IgD-negative memory B cell (primary cell): ENCODE measurements around the gene ZNF497. TPM values are rescaled to one million over a fixed set of nuclear protein-coding genes. Genes with fewer than 3 reads are reported as not detected.
"Not testable (repeated sequence)": the region's sequence is repeated elsewhere in the genome, so short reads cannot be mapped to it uniquely, and the experiment has no call there.

Experiments used
- H3K27ac Mint-ChIP-seq, 3 donors: one replicate each; pipeline ENCODE4 v1.8.0; 2020 to 2022; ENCODE audit warnings: mild to moderate bottlenecking in 3 of 3, mixed read lengths in 3 of 3, moderate library complexity in 1 of 3
- H3K27me3 Mint-ChIP-seq: one replicate; pipeline ENCODE4 v1.8.0; 2021; ENCODE audit warnings: mixed read lengths
- H3K36me3 Mint-ChIP-seq: one replicate; pipeline ENCODE4 v1.8.0; 2020; ENCODE audit warnings: mild to moderate bottlenecking, mixed read lengths
- H3K4me1 Mint-ChIP-seq, 3 donors: one replicate each; pipeline ENCODE4 v1.8.0; 2020 to 2022; ENCODE audit warnings: mixed read lengths in 3 of 3, mild to moderate bottlenecking in 1 of 3
- H3K4me3 Mint-ChIP-seq, 4 donors: one replicate each; pipeline ENCODE4 v1.8.0; 2020 to 2022; ENCODE audit warnings: mild to moderate bottlenecking in 4 of 4, mixed read lengths in 4 of 4, moderate library complexity in 3 of 4
- H3K9me3 Mint-ChIP-seq, 3 donors: one replicate each; pipeline ENCODE4 v1.8.0; 2020 to 2021; ENCODE audit warnings: mixed read lengths in 3 of 3, mild to moderate bottlenecking in 1 of 3
- polyA plus RNA-seq: library from polyadenylated mRNA; unstranded; fragments of 300-500 nt; fragmentation: Illumina TruSeq; gene quantifications from one replicate; pipeline ENCODE4 v1.2.3, GENCODE V29; 2021

ZNF497 gene
- polyA plus RNA-seq, 1 donor from 2014 or later, result 2.1 TPM

DNA sequence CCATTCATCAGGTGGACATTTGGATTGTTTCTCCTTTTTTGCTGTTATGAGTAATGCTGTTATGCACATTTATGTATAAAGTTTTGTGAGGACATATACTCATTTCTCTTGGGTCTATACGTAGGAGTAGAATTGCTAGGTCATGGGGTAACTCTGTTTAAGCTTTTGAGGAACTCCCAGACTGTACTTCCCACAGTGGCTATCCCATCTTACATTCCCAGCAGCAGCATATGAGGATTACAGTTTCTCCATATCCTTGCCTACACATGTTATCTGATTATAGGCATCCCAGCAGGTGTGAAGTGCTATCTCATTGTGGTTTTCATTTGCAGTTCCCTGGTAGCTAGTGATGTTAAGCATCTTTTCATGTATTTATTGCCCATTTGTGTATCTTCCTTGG lies 29.9 kb downstream of the ZNF497 start:
- Mint-ChIP-seq H3K4me3 (no peak overlapping the region), H3K36me3 (peaks cover 14% of the 10 kb centered on the region), H3K27me3 (no peaks in the 10 kb centered on the region), H3K9me3 (no peaks in the 10 kb centered on the region), H3K27ac (no peak overlapping the region), H3K4me1 (peaks cover 0 to 9% (median 8%) of the 10 kb centered on the region in 3 donors)

DNA sequence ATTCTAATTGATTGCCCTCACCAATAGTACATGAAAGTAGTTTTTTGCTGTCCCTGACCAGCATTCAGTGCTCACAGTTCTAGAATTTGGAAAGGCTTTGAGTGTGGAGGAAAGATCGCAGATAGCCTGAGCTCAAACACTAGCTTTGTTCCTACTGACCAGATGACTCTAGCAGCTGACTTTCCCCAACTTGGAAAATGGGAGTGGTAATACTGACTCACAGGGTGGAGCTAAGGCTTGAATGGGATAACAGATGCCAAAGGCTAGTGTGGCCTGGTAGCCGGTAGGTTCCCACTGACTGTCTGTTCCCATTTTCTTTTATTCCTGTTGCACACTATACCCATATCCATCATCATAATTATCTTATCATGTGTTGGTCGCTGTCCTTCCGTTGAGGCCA lies 32.1 kb downstream of the ZNF497 start:
- Mint-ChIP-seq H3K4me1 (peaks cover 0 to 9% (median 8%) of the 10 kb centered on the region in 3 donors), H3K9me3 (no peaks in the 10 kb centered on the region), H3K36me3 (peaks cover 12% of the 10 kb centered on the region), H3K27me3 (no peaks in the 10 kb centered on the region), H3K27ac (no peak overlapping the region), H3K4me3 (no peak overlapping the region)

DNA sequence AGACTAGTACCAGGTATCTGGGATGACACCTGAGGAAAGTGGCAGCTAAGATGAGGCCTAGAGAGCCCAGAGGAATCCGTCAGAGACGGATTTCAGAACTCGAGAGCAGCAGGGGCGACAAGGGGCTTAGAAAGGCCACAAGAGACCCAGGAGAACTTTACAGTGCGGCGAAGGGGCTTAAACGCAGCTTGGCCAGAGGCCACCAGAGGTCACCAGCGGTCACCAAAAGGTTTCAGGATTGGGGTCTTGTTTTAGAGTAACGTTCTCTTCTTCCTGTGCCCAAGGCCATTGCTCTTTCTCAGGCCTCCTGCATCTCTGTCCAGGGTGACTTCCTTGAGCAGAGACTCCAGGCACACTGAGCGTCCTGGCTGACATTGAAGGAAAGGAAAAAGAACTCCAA lies 33.6 kb downstream of the ZNF497 start:
- Mint-ChIP-seq H3K27me3 (no peaks in the 10 kb centered on the region), H3K4me1 (peaks cover 0 to 9% (median 8%) of the 10 kb centered on the region in 3 donors), H3K9me3 (no peaks in the 10 kb centered on the region), H3K4me3 (peak overlapping the region in 1 of 4 donors; percentile 54), H3K36me3 (peaks cover 9% of the 10 kb centered on the region), H3K27ac (no peak overlapping the region)

DNA sequence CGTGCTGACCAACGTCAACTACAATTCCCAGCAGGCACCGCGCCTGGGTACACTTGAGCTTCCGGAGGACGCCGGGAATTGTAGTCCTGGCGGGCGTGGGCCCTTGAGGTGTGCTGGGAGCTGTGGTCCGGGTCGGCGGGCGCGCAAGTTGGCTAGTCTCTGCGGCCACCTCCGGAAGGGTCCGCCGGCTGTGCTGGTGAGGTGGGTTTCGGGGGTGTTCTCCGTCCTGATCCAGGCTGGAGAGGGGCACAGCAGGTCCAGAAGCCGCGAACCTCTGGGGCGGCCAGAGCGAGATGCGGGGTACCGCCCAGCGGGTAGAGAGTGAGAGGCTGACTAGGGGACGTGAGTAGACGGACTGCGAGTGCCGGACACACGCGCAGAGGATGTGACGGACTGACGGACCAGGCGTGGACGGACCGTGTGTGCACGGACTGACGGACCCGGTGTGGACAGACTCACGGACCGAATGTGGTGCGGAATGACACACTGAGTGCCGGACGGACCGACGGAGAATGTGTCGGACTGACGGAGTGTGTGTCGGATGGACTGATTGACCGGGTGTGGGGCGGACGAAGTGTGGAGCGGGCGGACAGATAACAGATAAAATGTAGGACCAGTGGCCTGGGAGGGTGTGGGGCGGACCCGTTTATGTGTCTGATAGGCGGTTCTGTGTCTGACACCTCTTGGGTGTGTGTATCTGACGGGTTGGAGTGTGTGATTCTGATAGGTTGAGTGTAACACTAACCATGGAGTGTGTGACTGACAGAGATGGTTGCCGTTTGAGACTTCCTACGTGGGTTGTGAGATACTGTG lies 35.4 kb downstream of the ZNF497 start, which contains the start of gene ZSCAN22:
ZSCAN22 (plus strand) TSS at position 81 of the 813 bp plus-strand sequence. CDS start 7,809 bp downstream, outside the sequence.
- no peak within 1 kb of the TSS for H3K27ac Mint-ChIP-seq
- no peaks in the 10 kb centered on the region for H3K27me3 Mint-ChIP-seq
- H3K36me3 Mint-ChIP-seq, result peaks cover 5% of the 10 kb centered on the region
- H3K4me3 Mint-ChIP-seq, result no peak within 1 kb of the TSS
- peaks cover 0 to 9% (median 7%) of the 10 kb centered on the region in 3 donors for H3K4me1 Mint-ChIP-seq
- H3K9me3 Mint-ChIP-seq, result peaks cover 0 to 1% (median 0%) of the 10 kb centered on the region in 3 donors

DNA sequence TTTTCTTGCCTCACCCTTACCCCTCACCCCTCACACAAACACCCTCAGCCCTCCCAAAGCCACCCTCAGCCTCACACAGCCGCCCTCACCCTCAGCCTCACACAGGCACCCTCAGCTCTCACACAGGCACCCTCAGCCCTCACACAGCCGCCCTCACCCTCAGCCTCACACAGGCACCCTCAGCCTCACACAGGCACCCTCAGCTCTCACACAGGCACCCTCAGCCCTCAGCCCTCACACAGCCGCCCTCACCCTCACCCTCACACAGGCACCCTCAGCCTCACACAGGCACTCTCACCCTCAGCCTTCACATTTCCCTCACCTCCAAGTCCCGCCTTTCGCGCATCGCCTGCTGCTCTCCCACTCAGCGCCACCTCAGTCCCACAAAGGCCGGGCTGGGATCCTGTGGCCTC lies 36.0 kb downstream of the ZNF497 start:
- Mint-ChIP-seq H3K9me3 (peaks cover 0 to 2% (median 0%) of the 10 kb centered on the region in 3 donors), H3K4me1 (peaks cover 0 to 9% (median 7%) of the 10 kb centered on the region in 3 donors), H3K27ac (no peak overlapping the region), H3K36me3 (peaks cover 5% of the 10 kb centered on the region), H3K4me3 (no peak overlapping the region), H3K27me3 (no peaks in the 10 kb centered on the region)

DNA sequence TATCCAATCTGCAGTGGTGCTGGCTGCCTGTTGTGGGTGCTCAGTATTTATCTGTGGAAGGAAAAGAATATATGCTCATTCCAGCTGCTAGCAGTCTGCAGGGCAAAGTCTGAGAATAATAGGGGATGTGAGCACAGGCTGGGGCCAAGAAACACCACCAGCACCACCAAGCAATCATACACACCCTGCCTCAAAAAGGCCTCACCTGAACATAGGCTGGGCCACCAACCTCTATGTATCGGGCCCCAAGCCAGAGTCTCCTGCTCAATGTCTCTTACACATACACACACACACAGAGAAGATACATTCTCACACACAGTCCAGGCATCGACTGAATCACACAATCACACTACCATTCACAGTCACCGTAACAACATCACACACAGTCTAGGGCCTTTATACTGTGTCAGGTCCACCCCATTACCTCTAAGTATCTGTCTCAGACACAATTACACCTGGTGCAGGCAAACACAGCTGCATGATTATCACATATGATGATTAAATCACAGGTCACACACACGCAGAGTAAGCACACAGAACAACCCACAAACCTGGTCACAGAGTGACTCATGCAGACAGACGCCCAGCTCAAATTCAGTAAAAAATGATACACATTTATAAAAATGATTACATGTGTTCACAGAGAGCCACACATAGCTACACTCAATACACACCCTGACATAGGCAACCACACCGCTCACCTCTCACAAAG lies 37.1 kb downstream of the ZNF497 start:
- peaks cover 4% of the 10 kb centered on the region for H3K36me3 Mint-ChIP-seq
- H3K9me3 Mint-ChIP-seq, result peaks cover 0 to 2% (median 0%) of the 10 kb centered on the region in 3 donors

DNA sequence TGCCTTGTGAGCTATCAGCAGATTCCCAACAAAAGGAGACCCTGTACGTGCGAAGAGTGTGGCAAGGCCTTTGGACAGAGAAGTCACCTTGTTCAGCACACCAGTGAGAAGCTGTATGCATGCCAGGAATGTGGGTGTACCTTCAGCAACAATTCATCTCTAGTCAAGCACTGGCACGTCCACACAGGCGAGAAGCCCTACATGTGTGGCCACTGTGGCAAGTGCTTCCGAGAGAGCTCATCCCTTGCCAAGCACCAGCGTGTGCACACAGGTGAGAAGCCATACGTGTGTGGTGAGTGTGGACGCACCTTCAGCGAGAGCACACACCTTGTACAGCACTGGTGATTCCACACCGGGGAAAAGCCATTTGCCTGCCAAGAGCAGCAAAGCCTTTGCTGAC lies 43.3 kb downstream of the ZNF497 start:
- Mint-ChIP-seq H3K9me3 (peaks cover 0 to 2% (median 0%) of the 10 kb centered on the region in 3 donors), H3K36me3 (peaks cover 11% of the 10 kb centered on the region)

More for the DNA sequence above, 37.1 kb downstream of the ZNF497 start:
- H3K4me1 Mint-ChIP-seq, result peaks cover 0 to 7% (median 7%) of the 10 kb centered on the region in 3 donors
- no peak overlapping the region for H3K4me3 Mint-ChIP-seq
- no peak overlapping the region for H3K27ac Mint-ChIP-seq
- no peaks in the 10 kb centered on the region for H3K27me3 Mint-ChIP-seq

DNA sequence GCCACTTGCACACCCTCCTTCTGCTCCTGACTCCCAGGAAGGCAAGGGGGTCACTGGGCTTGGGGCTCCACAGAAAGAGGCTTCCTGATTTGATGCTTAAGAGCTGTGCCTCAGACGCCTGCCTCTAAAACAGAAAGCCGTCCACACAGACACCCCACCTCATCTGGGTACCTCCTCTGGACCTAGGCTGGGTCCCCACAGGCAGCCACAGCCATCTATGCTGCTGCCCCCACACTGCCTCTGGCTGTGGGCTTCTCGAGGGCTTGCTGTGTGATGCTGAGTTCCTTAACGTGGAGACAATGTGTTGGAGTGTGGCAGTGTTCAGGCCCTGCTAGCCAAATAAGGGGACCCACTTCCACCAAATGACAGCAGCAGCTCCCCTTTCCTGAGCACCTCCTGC lies 44.3 kb downstream of the ZNF497 start:
- Mint-ChIP-seq H3K27me3 (no peaks in the 10 kb centered on the region), H3K9me3 (peaks cover 0 to 2% (median 0%) of the 10 kb centered on the region in 3 donors), H3K27ac (no peak overlapping the region), H3K36me3 (peaks cover 10% of the 10 kb centered on the region), H3K4me1 (no peaks in the 10 kb centered on the region), H3K4me3 (no peak overlapping the region)

More for the DNA sequence above, 43.3 kb downstream of the ZNF497 start:
- Mint-ChIP-seq H3K4me1 (peaks cover 0 to 2% (median 0%) of the 10 kb centered on the region in 3 donors), H3K27me3 (no peaks in the 10 kb centered on the region), H3K27ac (no peak overlapping the region), H3K4me3 (no peak overlapping the region)

DNA sequence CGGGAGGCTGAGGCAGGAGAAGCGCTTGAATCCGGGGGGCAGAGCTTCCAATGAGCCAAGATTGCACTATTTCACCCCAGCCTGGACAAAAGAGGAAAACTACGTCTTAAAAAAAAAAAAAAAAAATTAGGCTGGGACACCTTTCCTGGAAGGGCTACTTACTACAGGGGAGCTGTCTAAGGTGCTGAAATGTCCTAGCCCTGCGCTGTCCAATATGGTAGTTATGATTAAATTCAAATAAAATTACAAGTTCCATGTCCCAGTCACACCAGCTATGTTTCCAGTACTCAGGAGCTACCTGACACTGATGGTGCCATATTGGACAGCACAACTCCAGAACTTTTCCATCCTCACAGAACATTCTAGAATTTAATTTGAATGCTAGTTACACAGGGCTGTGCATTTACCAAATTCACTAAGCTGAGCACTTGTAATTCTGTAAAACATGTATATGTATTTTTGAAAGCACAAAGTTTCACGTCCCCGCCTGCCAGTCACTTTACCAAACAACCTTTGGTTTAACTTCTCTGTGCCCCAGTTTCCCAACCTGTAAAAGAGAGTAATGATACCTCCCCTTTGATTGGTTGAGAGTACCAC lies 45.0 kb downstream of the ZNF497 start:
- Mint-ChIP-seq H3K27ac (no peak overlapping the region), H3K36me3 (peaks cover 10% of the 10 kb centered on the region), H3K9me3 (peaks cover 0 to 2% (median 0%) of the 10 kb centered on the region in 3 donors), H3K4me1 (no peaks in the 10 kb centered on the region), H3K4me3 (peak overlapping the region in 1 of 4 donors; percentile 30), H3K27me3 (no peaks in the 10 kb centered on the region)

DNA sequence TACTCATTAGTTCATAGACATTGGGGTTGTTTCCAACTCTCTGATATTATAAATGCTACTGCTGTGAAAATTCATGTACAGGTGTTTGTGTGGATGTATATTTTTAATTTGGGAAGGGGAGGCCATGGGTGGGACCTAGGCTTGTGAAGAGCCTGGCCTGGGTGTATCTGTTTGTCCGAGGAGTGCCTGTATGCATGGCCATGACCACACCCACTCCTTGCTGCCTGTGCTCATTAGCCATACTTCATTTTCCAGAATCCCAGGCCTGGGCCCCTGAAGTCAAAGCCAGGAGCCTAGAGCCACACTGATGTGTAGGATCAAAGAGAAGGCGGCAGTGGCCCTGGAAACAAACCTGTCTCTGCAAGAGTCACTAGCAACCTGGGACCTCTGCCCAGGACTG lies 47.0 kb downstream of the ZNF497 start:
- Mint-ChIP-seq H3K27me3 (no peaks in the 10 kb centered on the region), H3K4me1 (no peaks in the 10 kb centered on the region), H3K36me3 (peaks cover 13% of the 10 kb centered on the region)

DNA sequence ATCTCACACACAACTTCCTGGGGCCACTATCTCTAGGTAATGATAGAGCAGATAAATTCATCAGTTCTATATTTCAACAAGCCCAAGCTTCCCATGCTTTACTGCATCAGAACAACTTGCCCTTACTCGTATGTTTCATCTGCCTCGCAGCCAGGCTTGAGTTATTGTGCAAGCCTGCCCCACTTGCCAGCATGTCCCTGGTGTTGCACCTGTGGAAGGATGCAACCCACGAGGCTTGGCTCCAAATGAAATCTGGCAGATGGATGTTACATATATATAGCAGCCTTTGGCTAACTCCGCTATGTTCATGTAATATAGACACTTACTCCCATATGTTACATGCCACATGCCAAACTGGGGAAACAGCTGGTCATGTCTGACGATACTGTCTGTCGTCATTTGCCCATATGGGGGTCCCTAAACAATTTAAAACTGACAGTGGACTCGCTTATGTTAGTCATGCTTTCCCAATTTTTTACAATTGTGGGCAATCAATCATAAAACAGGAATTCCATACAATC lies 51.1 kb downstream of the ZNF497 start:
- Mint-ChIP-seq H3K4me3 (peak overlapping the region in 2 of 4 donors; percentile 17 to 49), H3K9me3 (no peaks in the 10 kb centered on the region), H3K27ac (no peak overlapping the region)

More for the DNA sequence above, 47.0 kb downstream of the ZNF497 start:
- Mint-ChIP-seq H3K4me3 (peak overlapping the region in 1 of 4 donors; percentile 59), H3K9me3 (no peaks in the 10 kb centered on the region), H3K27ac (peak overlapping the region in 1 of 3 donors; percentile 37)

DNA sequence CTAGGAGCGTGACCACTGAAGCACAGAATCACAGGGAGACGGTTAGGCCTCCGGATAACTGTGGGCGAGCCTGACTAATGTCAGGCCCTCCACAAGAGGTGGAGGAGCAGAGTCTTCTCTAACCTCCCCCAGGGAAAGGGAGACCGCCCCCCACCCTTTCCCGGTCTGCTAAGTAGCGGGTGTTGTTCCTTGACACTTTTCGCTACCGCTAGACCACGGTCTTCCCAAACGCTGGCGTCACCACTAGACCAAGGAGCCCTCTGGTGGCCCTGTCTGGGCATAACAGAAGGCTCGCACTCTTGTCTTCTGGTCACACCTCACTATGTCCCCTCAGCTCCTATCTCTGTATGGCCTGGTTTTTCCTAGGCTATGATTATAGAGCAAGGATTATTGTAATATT lies 51.9 kb downstream of the ZNF497 start:
- H3K27me3 Mint-ChIP-seq, H3K27ac Mint-ChIP-seq, H3K9me3 Mint-ChIP-seq: not testable (repeated sequence)
- peak overlapping the region in 1 of 4 donors; percentile 12 for H3K4me3 Mint-ChIP-seq
- peaks cover 5 to 17% (median 10%) of the 10 kb centered on the region in 3 donors for H3K4me1 Mint-ChIP-seq
- H3K36me3 Mint-ChIP-seq, result peaks cover 15% of the 10 kb centered on the region

More for the DNA sequence above, 51.1 kb downstream of the ZNF497 start:
- Mint-ChIP-seq H3K4me1 (peaks cover 0 to 10% (median 3%) of the 10 kb centered on the region in 3 donors), H3K36me3 (peaks cover 15% of the 10 kb centered on the region), H3K27me3 (no peaks in the 10 kb centered on the region)

DNA sequence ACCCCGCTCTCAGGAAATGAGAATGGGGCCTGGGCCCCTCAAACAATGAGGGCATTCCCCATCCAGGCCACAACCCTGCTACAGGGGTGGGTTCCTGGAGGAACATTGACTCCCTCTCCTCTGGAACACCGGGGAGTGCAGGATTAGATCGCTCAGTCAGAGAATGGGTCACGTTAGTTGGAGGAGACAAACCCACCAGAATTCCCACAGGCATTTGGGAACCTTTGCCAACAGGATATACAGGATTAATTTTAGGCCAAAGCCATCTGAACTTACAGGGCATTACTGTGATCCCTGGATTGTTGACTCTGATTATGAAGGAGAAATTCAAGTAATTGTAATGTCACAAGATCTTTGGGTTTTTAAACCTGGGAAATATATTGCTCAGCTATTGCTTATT lies 54.8 kb downstream of the ZNF497 start:
- Mint-ChIP-seq H3K9me3 (peaks cover 0 to 2% (median 0%) of the 10 kb centered on the region in 3 donors), H3K4me3 (peak overlapping the region in 2 of 4 donors; percentile 28 to 67), H3K4me1 (peaks cover 16 to 28% (median 18%) of the 10 kb centered on the region in 3 donors), H3K36me3 (peaks cover 13% of the 10 kb centered on the region), H3K27me3 (no peaks in the 10 kb centered on the region), H3K27ac (peak overlapping the region in 1 of 3 donors; percentile 39)

DNA sequence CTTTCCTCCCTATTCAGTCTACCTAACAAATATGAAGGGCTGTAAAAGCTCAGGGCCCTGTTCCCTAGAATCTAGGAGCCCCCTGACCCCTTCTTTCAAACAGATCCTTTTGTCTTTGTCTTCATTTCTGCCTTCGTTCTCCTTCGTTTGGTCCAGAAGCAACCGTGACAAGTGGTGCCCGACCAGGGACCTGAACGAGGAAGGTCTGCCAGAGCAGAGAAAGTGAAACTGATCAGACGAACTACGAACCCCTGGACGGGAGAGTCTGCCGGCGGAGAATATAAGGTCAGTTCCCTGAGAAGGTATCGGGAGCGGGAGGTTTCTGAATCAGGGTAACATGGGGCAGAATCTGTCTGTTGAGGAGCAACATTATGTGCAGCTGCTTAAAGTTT lies 56.6 kb downstream of the ZNF497 start:
- no peaks in the 10 kb centered on the region for H3K27me3 Mint-ChIP-seq
- H3K9me3 Mint-ChIP-seq, result peaks cover 0 to 4% (median 0%) of the 10 kb centered on the region in 3 donors
- peaks cover 16 to 28% (median 18%) of the 10 kb centered on the region in 3 donors for H3K4me1 Mint-ChIP-seq
- H3K27ac Mint-ChIP-seq, result peak overlapping the region; percentile 85 to 99 (median 99)
- peaks cover 11% of the 10 kb centered on the region for H3K36me3 Mint-ChIP-seq
- H3K4me3 Mint-ChIP-seq, result peak overlapping the region; percentile 94 to 100 (median 99)
